NCI-H2227 (cell line): ENCODE results near the gene HNRNPAB.

ENCODE experiments used
- DNase-seq: peaks from one replicate; lab custom pipeline; 2025; ENCODE audit not compliant: unreplicated experiment; lab: John Stamatoyannopoulos, UW

HNRNPAB gene

DNA sequence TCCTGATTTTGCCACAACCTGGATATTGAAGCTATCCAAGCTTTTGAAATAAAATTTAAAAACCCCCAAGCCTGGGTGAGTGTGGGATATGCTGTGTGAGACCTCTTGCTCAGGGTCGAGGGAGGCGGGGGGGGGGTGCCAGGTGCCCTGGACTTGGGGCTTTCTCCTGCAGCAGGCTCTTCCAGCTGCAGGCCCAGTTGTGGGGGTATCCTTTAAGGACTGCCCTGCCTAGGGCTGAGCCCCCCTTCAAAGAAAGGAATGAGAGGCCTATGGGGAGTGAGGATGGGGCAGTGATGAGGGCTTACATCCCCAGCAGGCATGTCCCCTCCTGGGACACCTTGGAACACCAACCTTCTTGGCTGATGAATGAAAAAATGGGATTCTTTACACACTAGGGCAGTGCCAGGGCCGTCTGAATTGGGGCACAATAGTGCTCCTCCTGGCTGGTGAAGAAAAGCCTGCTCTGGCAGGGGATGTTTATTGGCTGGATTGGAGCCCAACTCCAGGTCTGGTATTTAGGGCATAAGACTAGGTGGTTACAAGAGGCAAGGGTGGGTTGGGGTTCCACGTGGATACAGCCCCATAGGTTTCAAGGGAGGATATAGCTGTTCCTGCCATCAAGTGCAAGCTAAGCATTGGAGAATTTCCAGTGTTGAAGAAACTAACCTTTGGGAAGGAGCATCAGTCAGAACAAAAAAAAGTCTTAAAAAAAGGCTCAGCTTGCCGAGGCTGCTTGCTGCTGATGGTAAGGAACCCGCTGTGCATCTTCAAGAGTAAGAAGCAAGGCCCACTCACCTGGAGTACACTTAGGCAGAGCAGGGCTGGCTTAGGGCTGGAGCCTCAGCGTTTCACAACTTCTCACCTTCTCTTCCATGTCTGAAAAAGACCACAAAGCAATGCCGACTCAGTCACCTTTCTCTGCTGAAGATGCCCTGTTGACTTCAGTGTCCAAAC lies 7.0 kb downstream of the HNRNPAB start:
- DNase-seq, result no peak

DNA sequence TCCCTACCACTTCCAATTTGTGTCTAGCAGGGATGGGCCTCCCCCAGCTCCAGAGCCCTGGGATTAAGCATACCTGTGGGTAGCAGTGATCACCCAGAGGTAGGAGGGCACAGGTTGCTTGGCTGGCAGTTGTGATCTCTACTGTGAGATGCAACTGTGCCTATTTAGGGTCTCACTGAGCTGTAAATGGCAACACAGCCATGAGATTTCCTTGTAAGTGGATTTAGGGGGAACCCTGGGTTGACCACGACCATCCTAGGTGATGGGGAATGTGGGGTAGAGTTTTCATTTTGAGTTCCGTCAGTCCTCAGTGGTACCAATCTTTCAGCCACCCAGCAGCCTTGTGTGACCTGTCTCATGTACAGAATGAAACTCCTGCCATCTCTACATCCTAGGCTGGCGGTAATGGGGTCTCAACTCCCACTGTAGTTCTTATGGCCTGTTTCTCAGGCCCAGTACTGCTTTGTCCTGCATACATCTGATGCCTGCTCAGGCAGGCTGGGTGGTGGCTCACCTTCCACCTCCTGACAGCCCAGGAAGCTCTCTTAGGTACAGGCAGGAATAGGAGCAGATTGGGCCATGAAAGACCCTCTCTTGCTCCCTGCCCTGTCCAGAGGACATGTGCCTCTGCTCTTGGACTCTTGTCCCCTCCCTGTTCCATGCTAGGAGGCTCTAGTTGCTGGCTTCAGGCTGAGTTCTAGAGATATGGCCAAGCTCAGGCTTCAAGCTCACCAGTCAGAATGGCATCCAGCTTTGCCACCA lies 8.1 kb downstream of the HNRNPAB start:
- DNase-seq, result no peak

GRCh38 chr5:178213003-178213461 lies 8.7 kb downstream of the HNRNPAB start:
- no peak for DNase-seq

DNA sequence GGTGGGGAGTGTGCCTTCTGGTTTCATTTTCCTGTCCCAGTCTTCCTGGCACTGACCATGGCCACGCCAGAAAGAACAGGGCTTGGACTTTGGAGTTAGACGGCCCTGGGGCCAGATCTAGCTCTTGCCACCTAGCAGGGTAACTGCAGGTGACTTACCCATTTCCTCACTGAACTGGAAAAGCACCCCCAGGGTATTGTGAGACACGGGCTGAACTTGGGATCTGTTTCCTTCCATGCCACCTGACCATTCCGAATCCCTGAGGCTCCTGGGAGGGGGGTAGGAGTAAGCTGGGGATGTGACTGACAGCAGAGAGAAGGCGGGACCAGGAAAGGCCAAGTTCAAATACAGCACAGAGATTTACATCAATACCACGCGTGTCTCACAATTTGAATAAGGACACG lies 9.4 kb downstream of the HNRNPAB start:
- DNase-seq, result no peak

- DNase-seq, result no peak
Observed at GRCh38 chr5:178214160-178214803, 9.9 kb downstream of the HNRNPAB start.

GRCh38 chr5:178215280-178216002 lies 11.1 kb downstream of the HNRNPAB start:
- DNase-seq, result no peak

- DNase-seq, result no peak
Observed at GRCh38 chr5:178216088-178216534, 11.8 kb downstream of the HNRNPAB start.

- no peak for DNase-seq
Observed at GRCh38 chr5:178216779-178217178, 12.4 kb downstream of the HNRNPAB start.

DNA sequence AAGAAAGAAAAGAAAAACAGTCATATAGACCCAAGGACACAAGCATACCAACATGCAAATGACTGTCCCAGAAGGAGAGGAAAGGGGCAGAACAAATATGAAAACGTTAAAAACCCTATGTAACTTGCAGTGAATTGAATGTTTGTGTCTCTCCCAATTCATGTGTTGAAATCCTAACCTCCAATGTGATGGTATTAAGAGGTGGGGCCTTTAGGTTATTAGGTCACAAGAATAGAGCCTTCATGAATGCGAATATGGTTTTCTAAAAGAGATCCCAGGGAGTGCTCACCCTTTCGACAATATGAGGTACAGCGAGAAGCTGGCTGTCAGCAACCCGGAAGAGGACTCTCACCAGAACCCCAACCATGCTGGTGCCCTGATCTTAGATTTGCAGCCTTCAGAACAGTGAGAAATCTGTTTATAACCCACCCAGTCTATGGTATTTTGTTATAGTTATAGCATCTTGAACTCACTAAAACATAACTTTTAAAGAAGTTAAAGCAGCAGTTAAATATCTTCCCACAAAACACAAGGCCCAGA lies 14.0 kb downstream of the HNRNPAB start:
- DNase-seq, result no peak

DNA sequence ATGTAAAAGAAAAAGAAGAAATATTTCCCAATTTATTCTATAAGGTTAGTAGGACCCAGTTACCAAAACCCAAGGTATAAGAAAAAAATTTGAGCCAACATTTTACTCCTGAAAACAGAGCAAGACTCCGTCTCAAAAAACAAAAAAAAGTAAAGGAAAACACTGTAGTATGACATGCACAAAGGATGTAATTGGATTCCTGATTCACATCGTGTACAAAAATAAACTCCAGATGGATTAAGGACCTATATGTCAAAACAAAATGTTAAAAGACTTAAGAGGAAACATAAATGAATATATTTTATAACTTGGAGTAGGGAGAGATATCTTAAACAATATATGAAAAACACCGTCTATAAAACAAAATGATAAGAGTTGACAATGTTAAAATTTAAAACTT lies 14.5 kb downstream of the HNRNPAB start:
- no peak for DNase-seq

- DNase-seq, result no peak
Observed at GRCh38 chr5:178221282-178221681, 16.9 kb downstream of the HNRNPAB start.

DNA sequence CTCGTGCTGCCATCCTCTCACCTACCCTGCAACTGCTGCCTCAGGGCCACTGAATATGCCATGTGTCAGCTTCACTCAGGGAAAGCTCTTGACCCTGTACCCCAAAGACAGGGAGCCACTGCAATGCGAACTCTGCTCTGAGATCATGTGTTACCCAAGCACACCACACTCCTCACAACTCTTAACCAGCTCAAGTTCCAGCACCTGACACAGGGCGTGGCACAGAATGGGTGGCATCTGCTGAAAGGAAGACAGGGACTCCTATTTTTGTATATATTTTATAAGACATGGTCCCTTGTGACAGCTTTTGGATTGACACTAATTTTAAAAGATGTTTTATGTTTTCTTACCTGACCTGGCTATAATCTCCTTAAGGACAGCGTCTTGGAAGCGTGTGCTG lies 17.5 kb downstream of the HNRNPAB start:
- no peak for DNase-seq

GRCh38 chr5:178222292-178222691 lies 18.0 kb downstream of the HNRNPAB start:
- DNase-seq, result no peak

- no peak for DNase-seq
Observed at GRCh38 chr5:178223196-178223773, 19.0 kb downstream of the HNRNPAB start.

GRCh38 chr5:178223828-178224335 lies 19.5 kb downstream of the HNRNPAB start:
- DNase-seq, result no peak

DNA sequence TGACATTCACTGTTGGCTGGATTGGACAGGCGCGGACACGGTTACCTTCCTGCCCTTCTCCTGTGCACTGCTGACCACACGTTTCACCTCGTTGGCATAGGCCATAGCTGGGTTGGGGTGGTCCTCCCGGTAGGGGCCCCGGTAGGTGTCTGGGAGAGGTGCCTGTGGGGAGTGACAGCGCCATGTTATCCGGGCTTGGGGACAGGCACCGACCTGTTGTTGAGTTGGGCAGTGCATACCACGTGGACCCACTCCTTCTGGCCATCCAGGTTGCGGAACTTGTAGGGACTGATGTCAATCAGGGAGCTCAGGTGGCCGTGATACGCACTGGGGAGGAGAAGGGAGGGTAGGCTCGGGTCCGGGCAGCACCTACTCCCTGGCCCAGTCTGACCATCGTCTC lies 20.1 kb downstream of the HNRNPAB start:
- no peak for DNase-seq

DNA sequence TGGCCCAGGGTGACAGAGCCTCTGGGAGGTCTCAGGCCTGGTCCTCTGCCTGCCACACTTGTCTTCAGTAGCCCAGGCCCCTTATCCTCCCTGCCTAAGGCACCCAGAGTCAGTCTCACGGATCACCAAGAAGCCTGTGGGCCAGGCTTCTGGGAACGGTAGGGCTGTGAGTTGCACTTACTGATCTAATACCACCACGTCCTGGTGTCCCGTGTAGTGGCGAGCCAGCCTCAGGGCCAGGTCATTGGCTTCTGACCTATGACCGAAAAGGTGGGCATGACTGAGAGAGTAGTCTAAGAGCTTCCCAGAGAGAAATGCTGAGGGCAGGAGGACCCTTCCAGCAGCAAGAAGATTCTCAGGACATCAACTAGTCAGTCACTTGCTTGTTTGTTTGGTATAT lies 20.8 kb downstream of the HNRNPAB start:
- DNase-seq, result no peak

GRCh38 chr5:178227138-178227659 lies 22.9 kb downstream of the HNRNPAB start:
- DNase-seq, result no peak

- DNase-seq, result no peak
Observed at GRCh38 chr5:178227929-178228328, 23.6 kb downstream of the HNRNPAB start.

- no peak for DNase-seq
Observed at GRCh38 chr5:178228609-178229008, 24.3 kb downstream of the HNRNPAB start.
